PC-9 (cell line): ENCODE data around the gene KCNJ15.

Source experiments
- CTCF ChIP-seq: fragments of 200-600 bp; sonication (generic); conservative IDR thresholded peaks from 2 replicates; pipeline ENCODE4 v1.6.1; 2017; ENCODE audit warnings: mixed run types, antibody characterized with exemption, mild to moderate bottlenecking, moderate library complexity
- EZH2 ChIP-seq: fragments of 200-600 bp; sonication (generic); IDR thresholded peaks from 2 replicates; pipeline ENCODE4 v1.8.0; 2017; ENCODE audit warnings: antibody characterized with exemption, low read depth

GRCh38 chr21:38282921-38283320, 26.1 kb downstream of the KCNJ15 start:
- TF ChIP-seq CTCF, result no peak
- no peak for TF ChIP-seq EZH2
